ENCODE data around the gene NEDD4L.

The NEDD4L gene

DNA sequence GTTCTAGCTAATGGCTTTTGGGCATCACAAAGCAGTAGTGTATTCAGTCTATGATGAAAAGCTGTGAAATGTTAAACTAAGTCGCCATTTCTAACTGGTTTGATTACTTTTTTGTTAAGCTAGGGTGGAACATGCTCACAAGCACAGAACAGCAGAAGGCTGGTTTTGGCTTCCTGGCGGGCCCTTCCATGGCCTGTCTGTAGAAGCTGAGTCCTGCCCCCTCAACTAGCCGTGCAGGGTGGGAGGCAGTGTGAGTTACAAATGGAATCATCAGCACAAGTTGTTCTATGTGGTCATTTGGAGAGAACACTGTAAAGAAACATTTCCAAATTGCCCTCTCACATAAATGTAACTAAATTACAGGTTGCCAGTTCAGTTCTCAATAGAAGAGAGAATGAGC, 294.1 kb downstream of the NEDD4L start:
- Mint-ChIP-seq H3K4me1 (peaks cover 74% of the 10 kb centered on the region), H3K36me3 (ENCODE audit: low read depth) (peaks cover 40% of the 10 kb centered on the region), H3K27me3 (ENCODE audit: low read depth, poor library complexity) (no peaks in the 10 kb centered on the region), H3K9me3 (no peaks in the 10 kb centered on the region), H3K27ac (no peak overlapping the region), H3K4me3 (no peak overlapping the region)
- no peak for TF ChIP-seq CTCF (IDR thresholded peaks at IDR 0.05)
- no peak for DNase-seq

- Mint-ChIP-seq H3K4me1 (peaks cover 70% of the 10 kb centered on the region), H3K27ac (peak overlapping the region; percentile 17), H3K36me3 (ENCODE audit: low read depth) (peaks cover 40% of the 10 kb centered on the region), H3K4me3 (peak overlapping the region; percentile 45), H3K9me3 (no peaks in the 10 kb centered on the region), H3K27me3 (ENCODE audit: low read depth, poor library complexity) (no peaks in the 10 kb centered on the region)
- no peak for TF ChIP-seq CTCF (IDR thresholded peaks at IDR 0.05)
- DNase-seq = peak; percentile 49
These were observed 295.1 kb downstream of the NEDD4L start for GRCh38 chr18:58338961-58339592.

- H3K9me3 Mint-ChIP-seq = no peaks in the 10 kb centered on the region
- TF ChIP-seq CTCF (IDR thresholded peaks at IDR 0.05) = no peak
- peaks cover 70% of the 10 kb centered on the region for H3K4me1 Mint-ChIP-seq
- H3K4me3 Mint-ChIP-seq = peak overlapping the region; percentile 8
- DNase-seq = no peak
- peaks cover 40% of the 10 kb centered on the region for H3K36me3 Mint-ChIP-seq (ENCODE audit: low read depth)
- H3K27ac Mint-ChIP-seq = peak overlapping the region; percentile 55
- no peaks in the 10 kb centered on the region for H3K27me3 Mint-ChIP-seq (ENCODE audit: low read depth, poor library complexity)
These were observed 295.9 kb downstream of the NEDD4L start for GRCh38 chr18:58339890-58340289.

DNA sequence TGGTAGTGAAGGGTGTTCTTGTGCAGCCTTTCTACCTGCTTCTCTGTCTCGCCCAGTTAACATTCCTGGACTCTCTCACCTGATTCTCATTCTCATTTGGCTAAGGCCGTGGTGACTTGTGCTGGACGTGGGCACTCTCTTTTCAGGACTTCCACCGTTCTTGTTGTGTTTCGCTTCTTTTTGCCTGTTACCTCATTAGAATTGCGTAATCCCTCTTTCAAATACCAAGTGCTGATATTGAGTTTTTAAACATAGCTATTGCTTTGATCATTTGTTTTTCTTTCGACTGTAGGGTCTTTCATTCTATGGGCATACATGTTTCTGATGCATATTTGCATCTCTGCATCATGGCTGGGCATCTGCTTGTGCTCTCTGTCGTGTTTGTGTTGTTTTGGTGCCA, 297.9 kb downstream of the NEDD4L start:
- peak overlapping the region; percentile 0 for H3K27ac Mint-ChIP-seq

DNA sequence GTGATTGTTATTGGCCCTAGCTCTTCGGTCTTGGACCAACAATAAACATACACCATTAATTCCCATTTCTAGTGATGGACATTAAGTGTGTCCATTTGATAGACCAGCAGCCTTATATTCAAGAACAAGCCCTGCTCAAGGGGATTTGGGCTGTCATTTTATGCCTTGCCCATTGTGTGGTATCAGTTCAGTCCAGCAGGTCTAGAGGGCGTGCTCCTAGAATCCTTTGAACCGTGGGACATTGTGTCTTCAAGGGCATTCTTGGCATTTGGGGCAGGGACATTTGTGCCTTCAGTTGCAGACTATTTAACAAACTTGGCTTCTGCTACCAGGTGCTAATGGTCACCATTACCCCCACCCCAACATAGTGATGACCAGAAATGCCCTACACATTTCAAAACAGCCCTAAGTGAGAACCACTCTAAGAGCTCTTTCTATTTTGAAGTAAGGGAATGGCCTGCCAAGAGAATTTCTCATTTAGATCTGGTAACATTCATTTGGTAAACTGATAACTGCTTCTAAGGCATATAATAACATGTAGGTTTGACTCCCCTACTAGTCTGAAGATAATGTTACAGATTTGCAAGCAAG, 300.1 kb downstream of the NEDD4L start:
- Mint-ChIP-seq H3K9me3 (no peaks in the 10 kb centered on the region), H3K4me1 (peaks cover 50% of the 10 kb centered on the region), H3K4me3 (no peak overlapping the region), H3K36me3 (ENCODE audit: low read depth) (peaks cover 39% of the 10 kb centered on the region), H3K27me3 (ENCODE audit: low read depth, poor library complexity) (no peaks in the 10 kb centered on the region), H3K27ac (peak overlapping the region; percentile 84)
- no peak for TF ChIP-seq CTCF (IDR thresholded peaks at IDR 0.05)
- DNase-seq = no peak

More for the DNA sequence above, 297.9 kb downstream of the NEDD4L start:
- Mint-ChIP-seq H3K4me1 (peaks cover 66% of the 10 kb centered on the region), H3K36me3 (ENCODE audit: low read depth) (peaks cover 37% of the 10 kb centered on the region), H3K9me3 (no peaks in the 10 kb centered on the region), H3K27me3 (ENCODE audit: low read depth, poor library complexity) (no peaks in the 10 kb centered on the region), H3K4me3 (no peak overlapping the region)
- DNase-seq = no peak
- no peak for TF ChIP-seq CTCF (IDR thresholded peaks at IDR 0.05)

Measured in nephron progenitor cell (in vitro differentiated cells).